ENCODE measurements around the gene TPST1.
"Not testable (repeated sequence)": the region's sequence is repeated elsewhere in the genome, so short reads cannot be mapped to it uniquely, and the experiment has no call there.

TPST1 gene

DNA sequence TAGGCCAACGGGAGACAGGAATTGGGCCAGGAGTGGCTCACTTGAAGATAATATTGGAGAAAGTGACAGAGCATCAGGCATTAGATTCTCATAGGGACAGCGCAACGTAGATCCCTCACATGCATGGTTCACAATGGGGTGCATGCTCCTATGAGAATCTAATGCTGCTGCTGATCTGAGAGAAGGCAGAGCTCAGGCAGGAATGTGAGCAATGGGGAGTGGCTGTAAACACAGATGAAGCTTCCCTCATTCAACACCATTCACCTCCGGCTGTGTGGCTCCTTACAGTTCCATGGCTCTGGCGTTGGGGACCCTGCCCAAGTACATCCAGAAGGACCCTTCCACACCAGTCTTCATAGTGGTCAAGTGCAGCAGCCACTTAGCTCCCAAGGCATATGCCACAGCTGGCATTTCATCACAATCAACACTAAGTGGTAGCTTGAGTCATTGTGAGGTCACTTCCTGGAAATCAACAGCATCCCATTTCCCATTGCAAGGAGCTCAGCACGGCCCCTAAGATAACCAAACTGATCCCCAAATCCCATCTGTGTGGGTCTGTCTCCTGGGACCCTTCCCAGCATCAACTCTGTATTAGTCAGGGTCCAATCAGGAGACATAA, 174.5 kb downstream of the TPST1 start:
- DNase-seq (ENCODE audit: low read depth in 2 of 2), result no peak

DNA sequence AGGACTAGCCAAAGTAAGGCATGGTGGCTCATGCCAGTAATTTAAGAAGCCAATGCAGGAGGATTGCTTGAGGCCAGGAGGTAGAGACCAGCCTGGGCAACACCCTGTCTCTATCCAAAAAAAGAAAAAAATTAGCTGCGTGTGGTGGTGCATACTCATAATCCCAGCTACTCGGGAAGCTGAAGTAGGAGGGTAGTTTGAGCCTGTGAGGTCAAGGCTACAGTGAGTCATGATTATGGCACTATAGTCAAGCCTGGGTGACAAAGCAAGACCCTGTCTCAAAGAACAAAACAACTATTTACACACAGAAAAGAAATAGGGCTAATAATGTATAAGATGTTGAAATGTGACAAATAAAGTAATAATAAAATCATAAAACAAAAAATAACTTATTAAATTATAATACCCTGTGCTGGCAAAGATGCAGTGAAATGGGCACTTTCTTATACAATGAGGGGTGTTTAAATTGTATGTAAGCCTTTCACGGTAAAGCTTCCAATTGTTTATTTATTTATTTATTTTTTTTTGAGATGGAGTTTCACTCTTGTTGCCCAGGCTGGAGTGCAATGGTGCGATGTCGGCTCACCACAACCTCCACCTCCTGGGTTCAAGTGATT, 175.2 kb downstream of the TPST1 start:
- no peak for DNase-seq (ENCODE audit: low read depth in 2 of 2)

DNA sequence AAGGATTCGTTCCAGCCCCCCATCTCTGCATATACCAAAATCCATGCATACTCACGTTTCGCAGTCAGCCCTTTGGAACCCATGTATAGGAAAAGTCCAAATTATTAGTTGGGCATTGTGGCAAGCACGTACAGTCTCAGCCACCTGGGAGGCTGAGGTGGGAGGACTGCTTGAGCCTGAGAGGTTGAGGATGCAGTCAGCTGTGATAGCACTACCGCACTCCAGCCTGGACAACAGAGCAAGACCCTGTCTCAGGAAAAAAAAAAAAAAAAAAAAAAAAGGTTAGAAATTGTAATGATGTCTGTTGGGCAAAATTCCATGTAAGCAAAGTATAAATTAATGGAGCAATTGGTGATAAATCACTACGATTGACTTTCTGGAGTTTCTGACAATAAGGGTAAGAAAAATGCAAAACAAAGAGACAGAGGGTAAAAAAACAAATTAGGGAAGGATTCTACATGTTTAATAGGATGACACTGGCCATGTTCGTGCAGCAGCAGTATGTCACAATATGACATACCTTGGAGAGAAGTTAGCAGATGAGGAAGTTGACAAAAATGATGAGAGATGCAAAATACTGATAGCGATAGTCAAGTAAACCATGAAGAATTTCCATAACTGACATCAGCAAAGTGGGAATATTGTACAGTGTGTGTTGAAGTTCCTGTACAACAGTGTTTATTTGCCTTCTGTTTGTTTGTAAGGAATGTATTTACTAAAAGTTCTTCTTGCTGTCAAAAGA, 177.2 kb downstream of the TPST1 start:
- not testable (repeated sequence) for DNase-seq (ENCODE audit: low read depth in 2 of 2)

DNA sequence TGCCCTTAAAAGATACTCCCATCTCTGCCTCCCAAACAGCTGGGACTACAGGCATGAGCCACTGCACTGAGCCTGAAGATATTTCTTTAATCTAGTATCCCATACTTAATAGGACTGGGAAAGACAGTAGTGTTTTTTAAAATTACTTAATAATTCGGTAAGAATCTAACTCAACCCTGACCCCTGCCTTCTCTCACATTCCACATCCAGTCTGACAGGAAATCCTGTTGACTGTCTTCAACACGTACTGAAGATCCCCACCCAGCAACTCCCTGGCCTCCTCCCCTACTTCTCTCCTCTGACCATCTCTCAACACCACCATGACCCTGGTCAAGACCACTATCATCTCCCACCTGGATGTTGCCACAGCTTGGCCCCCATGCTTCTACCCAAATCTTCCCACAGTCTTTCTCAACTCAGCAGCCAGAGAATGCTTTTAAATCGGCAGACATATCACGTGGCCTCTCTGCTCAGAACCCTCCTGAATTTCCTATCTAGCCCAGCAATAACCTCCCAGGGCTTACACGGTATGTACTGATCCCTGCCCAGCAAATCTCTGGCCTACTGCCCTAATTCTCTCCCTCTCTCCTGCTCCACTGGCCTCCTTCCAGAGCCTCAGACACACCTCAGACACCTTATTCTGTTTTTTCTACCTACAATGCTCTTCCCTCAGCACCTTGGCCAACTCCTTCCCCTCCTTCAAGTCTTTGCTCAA, 180.2 kb downstream of the TPST1 start:
- DNase-seq (ENCODE audit: low read depth in 2 of 2), result not testable (repeated sequence)

DNA sequence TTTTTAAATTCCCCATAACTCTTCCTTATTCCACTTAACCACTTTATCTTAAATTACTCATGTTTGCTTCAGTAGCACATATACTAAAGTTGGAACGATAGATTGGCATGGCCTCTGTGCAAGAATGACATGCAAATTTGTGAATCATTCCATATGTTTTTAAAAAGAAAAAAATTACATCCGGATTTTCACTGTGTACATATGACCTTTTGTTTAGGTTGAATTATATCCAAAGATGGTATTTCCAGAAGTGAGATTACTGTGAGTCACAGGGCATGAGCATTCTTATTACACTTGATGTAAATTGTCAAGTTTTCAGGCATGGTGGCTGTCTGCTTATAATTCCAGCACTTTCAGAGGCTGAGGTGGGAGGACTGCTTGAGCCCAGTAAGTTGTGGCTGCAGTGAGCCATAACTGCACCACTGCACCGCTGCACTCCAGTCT, 190.0 kb downstream of the TPST1 start:
- DNase-seq (ENCODE audit: low read depth in 2 of 2), result not testable (repeated sequence)

DNA sequence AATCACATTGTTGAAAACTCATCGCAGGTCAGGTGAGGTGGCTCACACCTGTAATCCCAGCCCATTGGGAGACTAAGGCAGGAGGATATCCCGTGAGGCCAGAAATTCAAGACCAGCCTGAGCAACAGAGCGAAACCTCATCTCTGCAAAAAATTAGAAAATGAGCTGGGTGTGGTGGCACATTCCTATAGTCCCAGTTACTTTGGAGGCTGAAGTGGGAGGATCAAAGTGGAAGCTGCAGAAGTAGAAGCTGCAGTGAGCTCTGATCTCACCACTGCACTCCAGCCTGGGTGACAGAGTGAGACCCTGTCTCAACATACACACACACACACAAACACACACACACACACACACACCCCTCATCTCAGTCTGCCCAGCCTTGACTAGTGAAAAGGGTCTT, 190.9 kb downstream of the TPST1 start:
- not testable (repeated sequence) for DNase-seq (ENCODE audit: low read depth in 2 of 2)

DNA sequence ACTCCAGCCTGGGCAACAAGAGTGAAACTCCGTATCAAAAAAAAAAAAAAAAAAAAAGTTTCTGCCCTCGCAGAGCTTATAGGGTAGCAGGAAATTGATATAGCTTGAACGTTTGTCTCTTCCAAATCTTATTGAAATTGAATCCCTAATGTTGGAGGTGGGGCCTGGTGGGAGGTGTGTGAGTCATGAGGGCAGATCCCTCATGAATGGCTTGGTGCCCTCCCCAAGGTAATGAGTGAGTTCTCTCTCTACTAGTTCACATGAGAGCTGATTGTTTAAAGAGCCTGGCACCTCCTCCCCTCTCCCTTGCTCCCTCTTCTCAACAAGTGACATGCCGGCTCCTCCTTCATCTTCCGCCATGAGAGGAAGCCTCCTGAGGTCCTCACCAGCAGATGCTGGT, 193.7 kb downstream of the TPST1 start:
- DNase-seq (ENCODE audit: low read depth in 2 of 2), result not testable (repeated sequence)

DNA sequence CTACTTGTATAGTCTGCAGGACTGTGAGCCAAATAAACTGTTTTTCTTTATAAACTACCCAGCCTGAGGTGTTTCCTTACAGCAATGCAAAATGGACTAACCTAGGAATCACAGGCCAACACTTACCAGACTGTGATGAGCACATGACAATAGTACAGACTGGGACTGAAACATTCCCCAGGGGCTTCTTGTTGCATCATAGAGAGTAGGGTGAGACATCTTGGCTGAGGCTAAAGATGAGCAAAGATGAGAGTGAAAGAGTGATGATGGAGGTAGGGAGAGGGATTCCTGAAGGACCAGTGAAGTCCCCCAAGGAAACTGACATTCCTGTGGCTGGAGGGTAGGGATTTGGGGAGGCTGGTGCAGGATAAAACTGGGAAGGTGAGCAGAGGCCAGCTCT, 194.4 kb downstream of the TPST1 start:
- no peak for DNase-seq (ENCODE audit: low read depth in 2 of 2)

DNA sequence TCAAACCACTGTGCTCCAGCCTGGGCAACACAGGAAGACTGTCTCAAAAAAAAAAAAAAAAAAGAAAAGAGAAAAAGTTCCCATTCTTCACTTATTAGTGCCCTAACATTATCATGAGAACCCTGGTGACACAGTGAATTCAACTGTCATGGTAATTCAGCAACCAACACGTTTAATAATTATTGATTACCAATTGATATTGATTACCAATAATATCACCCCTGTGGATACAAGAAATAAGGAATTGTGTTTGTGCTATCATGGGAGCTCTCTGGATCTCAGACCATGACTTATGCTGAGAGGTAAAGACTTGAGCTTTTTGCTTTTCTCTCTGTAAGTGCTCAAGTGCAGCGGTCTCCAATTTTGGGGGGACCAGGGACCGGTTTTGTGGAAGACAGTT, 195.3 kb downstream of the TPST1 start:
- DNase-seq (ENCODE audit: low read depth in 2 of 2), result no peak

DNA sequence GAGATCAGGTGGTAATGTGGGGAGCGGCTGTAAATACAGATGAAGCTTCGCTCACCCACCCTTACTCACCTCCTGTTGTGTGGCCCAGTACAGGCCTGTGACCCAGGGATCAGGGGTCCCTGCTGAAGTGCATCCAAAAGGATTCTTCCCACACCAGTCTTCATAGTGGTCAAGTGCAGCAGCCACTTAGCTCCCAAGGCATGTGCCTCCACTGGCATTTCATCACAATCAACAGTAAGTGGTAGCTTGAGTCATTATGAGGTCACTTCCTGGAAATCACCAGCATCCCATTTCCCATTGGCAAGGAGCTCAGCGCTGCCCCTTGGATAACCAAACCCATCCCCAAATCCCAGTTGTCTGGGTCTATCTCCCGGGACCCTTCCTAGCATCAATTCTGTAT, 196.0 kb downstream of the TPST1 start:
- DNase-seq (ENCODE audit: low read depth in 2 of 2), result not testable (repeated sequence)

DNA sequence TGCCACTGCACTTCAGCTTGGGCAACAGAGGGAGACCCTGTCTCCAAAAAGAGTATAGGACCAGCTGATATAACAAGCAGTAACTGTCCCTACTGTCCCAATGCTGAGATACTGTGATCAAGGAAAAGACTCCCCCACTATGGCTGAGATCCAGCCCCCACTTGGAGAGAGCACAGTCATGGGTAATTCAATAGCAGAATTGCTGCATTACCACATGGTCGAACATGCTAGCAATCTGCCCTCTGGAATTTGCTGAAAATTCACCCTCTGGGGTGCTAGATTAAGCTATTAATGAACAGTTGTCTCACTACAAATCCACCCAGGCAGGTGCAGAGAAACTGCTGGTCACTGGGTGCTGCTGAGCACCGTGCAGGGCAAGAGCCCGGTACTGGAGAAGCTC, 196.8 kb downstream of the TPST1 start:
- DNase-seq (ENCODE audit: low read depth in 2 of 2), result not testable (repeated sequence)

DNA sequence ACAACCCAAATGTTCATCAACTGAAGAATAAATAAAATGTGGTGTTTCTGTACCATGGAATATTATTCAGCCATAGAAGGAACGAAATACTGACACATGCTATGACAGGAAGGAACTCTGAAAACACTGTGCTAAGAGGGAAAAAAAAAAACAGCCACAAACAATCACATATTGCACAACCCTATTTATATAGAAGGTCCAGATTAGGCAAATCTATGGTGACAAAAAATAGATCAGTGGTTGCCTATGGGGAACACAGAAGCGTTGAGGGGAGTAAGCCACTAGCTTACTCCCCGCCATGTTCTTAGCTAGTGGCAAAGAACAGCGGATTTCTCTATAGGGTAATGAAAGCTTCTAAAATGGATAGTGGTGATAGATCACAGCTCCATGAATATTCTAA, 198.4 kb downstream of the TPST1 start:
- no peak for DNase-seq (ENCODE audit: low read depth in 2 of 2)

DNA sequence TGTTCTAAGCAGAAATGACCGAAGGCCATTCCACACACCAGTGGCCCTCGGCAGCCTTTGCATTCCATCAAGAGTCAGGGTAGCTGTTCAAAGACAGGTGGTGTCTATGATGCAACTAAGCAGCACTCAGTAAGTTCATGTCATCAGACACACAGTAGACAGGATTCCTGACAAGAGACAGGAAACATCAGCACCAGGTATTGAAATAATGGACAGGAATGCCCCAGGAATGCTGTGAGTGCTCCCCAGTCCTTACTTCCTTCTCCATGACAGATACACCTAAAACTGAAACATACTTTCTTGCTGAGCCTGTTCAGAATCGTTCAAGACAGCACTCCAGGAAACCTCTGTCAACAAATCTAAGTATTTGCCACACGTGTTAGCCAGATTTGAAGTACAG, 204.4 kb downstream of the TPST1 start:
- DNase-seq (ENCODE audit: low read depth in 2 of 2), result no peak
